ENCODE results near the gene PRKN. TPM values are rescaled to one million over a fixed set of nuclear protein-coding genes. Genes with fewer than 3 reads are reported as not detected.

Gene PRKN
- total and polyA plus RNA-seq, 2 experiments from 2014 or later, result 2.3 to 3.9 TPM

DNA sequence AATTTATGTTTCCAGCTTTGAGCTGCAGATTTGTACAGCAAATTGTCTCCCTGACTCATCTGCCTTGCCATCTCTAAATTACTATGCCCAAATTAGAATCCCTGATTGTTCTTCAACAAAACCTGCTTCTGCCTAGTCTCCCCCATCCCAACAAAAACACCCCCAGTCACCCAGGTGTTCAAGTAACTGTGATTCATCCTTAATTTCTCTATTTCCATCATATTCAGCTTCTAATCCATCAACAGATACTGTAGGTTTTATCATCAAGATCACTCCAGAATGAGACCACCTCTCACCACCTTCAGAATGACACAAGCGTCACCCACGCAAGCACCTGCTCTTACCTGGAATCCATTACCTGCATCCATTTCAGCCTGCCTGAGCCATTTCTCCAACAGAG lies 498.5 kb downstream of the PRKN start:
- Histone ChIP-seq H3K4me1 (ENCODE audit: insufficient read depth) (no peaks in the 10 kb centered on the region), H3K9me2 (replicated peaks; ENCODE audit: insufficient read depth) (no peaks in the 10 kb centered on the region), H4K20me1 (ENCODE audit: insufficient read depth, poor library complexity, severe bottlenecking) (no peaks in the 10 kb centered on the region), H3K9me3 (ENCODE audit: low read depth) (no peaks in the 10 kb centered on the region), H3K27ac (no peak overlapping the region), H3K27me3 (no peaks in the 10 kb centered on the region), H3K36me3 (replicated peaks; ENCODE audit: insufficient read depth, low read depth) (no peaks in the 10 kb centered on the region), H2AFZ (no peak overlapping the region), H3K79me2 (no peaks in the 10 kb centered on the region), H3K4me2 (no peak overlapping the region), H3K4me3 (no peak overlapping the region)
- no peak for DNase-seq (ENCODE audit: low spot score)
- WGBS (ENCODE audit: low lambda C conversion rate, missing lambda C conversion rate), result 96% methylated on average over 2 of the region's 2 CpGs
- TF ChIP-seq EZH2phosphoT487 (IDR thresholded peaks at IDR 0.05; ENCODE audit: low read depth, severe bottlenecking, unreplicated experiment) (no peak), EZH2 (IDR thresholded peaks at IDR 0.05; ENCODE audit: borderline replicate concordance) (no peak)
- TF ChIP-seq, protein P1, sequence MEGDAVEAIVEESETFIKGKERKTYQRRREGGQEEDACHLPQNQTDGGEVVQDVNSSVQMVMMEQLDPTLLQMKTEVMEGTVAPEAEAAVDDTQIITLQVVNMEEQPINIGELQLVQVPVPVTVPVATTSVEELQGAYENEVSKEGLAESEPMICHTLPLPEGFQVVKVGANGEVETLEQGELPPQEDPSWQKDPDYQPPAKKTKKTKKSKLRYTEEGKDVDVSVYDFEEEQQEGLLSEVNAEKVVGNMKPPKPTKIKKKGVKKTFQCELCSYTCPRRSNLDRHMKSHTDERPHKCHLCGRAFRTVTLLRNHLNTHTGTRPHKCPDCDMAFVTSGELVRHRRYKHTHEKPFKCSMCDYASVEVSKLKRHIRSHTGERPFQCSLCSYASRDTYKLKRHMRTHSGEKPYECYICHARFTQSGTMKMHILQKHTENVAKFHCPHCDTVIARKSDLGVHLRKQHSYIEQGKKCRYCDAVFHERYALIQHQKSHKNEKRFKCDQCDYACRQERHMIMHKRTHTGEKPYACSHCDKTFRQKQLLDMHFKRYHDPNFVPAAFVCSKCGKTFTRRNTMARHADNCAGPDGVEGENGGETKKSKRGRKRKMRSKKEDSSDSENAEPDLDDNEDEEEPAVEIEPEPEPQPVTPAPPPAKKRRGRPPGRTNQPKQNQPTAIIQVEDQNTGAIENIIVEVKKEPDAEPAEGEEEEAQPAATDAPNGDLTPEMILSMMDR (IDR thresholded peaks at IDR 0.05; ENCODE audit: poor library complexity), result no peak

DNA sequence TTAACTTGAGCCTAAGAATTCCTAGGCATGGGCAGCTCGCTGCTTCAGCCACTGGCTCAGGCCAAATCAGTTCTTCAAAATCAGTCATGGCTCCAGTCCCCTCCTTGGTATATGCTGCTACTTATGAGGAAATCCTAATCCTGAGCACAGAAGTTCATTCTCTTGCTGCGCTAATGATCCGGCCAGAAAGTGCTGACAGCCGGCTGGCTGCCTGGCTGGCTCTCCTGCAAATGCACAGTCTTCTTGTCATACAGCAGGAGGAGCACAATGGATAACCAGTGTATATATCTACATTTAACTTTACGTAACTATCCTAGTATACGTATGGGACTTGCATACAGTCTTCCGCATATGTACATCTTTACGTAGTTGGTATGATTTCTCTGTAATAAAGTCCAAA lies 500.8 kb downstream of the PRKN start:
- Histone ChIP-seq H3K79me2 (no peaks in the 10 kb centered on the region), H2AFZ (no peak overlapping the region), H3K4me1 (ENCODE audit: insufficient read depth) (no peaks in the 10 kb centered on the region), H4K20me1 (ENCODE audit: insufficient read depth, poor library complexity, severe bottlenecking) (no peaks in the 10 kb centered on the region), H3K9me2 (replicated peaks; ENCODE audit: insufficient read depth) (no peaks in the 10 kb centered on the region), H3K27me3 (no peaks in the 10 kb centered on the region), H3K27ac (no peak overlapping the region), H3K4me2 (no peak overlapping the region), H3K9me3 (ENCODE audit: low read depth) (no peaks in the 10 kb centered on the region), H3K36me3 (replicated peaks; ENCODE audit: insufficient read depth, low read depth) (no peaks in the 10 kb centered on the region), H3K4me3 (no peak overlapping the region)
- no peak for DNase-seq (ENCODE audit: low spot score)
- WGBS (ENCODE audit: low lambda C conversion rate, missing lambda C conversion rate), result 95% methylated on average over 8 of the region's 8 CpGs
- no peak for TF ChIP-seq EZH2phosphoT487 (IDR thresholded peaks at IDR 0.05; ENCODE audit: low read depth, severe bottlenecking, unreplicated experiment)

- Histone ChIP-seq H3K27ac (no peak overlapping the region), H3K4me2 (no peak overlapping the region), H3K4me3 (no peak overlapping the region), H3K9me3 (ENCODE audit: low read depth) (no peaks in the 10 kb centered on the region), H2AFZ (no peak overlapping the region), H3K79me2 (no peaks in the 10 kb centered on the region), H3K4me1 (ENCODE audit: insufficient read depth) (no peaks in the 10 kb centered on the region), H3K36me3 (replicated peaks; ENCODE audit: insufficient read depth, low read depth) (no peaks in the 10 kb centered on the region), H4K20me1 (ENCODE audit: insufficient read depth, poor library complexity, severe bottlenecking) (no peaks in the 10 kb centered on the region), H3K9me2 (replicated peaks; ENCODE audit: insufficient read depth) (no peaks in the 10 kb centered on the region), H3K27me3 (no peaks in the 10 kb centered on the region)
- TF ChIP-seq, protein P1 (IDR thresholded peaks at IDR 0.05; ENCODE audit: poor library complexity), result no peak
- TF ChIP-seq EZH2 (IDR thresholded peaks at IDR 0.05; ENCODE audit: borderline replicate concordance), result no peak
- TF ChIP-seq EZH2phosphoT487 (IDR thresholded peaks at IDR 0.05; ENCODE audit: low read depth, severe bottlenecking, unreplicated experiment), result no peak
- DNase-seq (ENCODE audit: low spot score), result no peak
- 96% methylated on average over 5 of the region's 5 CpGs for WGBS (ENCODE audit: low lambda C conversion rate, missing lambda C conversion rate)
Measured at GRCh38 chr6:162222521-162222920, 505.0 kb downstream of the PRKN start.

DNA sequence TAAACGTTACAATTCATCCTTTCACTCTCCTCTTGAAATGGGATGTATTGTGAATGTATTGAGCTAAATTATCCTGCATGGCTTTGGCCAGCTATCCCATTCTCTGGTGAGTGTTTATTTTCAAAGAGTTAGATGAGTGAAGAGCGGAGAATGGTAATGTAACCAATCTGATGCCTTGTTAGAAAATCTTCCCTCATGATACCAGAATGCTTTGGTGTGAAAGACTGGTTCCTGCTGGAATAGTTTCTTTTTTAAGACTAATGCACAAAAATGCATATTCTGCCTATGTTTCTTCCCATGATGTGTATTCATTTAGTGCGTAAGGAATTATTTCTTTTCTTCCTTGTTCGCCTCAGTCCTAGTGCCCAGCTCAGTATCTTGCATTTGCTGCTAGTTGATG lies 506.7 kb downstream of the PRKN start:
- Histone ChIP-seq H3K4me2 (no peak overlapping the region), H3K9me3 (ENCODE audit: low read depth) (no peaks in the 10 kb centered on the region), H3K27ac (no peak overlapping the region), H4K20me1 (ENCODE audit: insufficient read depth, poor library complexity, severe bottlenecking) (no peaks in the 10 kb centered on the region), H3K4me3 (no peak overlapping the region), H3K79me2 (no peaks in the 10 kb centered on the region), H3K4me1 (ENCODE audit: insufficient read depth) (no peaks in the 10 kb centered on the region), H2AFZ (no peak overlapping the region), H3K36me3 (replicated peaks; ENCODE audit: insufficient read depth, low read depth) (no peaks in the 10 kb centered on the region), H3K27me3 (no peaks in the 10 kb centered on the region), H3K9me2 (replicated peaks; ENCODE audit: insufficient read depth) (no peaks in the 10 kb centered on the region)
- TF ChIP-seq EZH2 (IDR thresholded peaks at IDR 0.05; ENCODE audit: borderline replicate concordance) (no peak), EZH2phosphoT487 (IDR thresholded peaks at IDR 0.05; ENCODE audit: low read depth, severe bottlenecking, unreplicated experiment) (no peak)
- TF ChIP-seq, protein P1 (IDR thresholded peaks at IDR 0.05; ENCODE audit: poor library complexity), result no peak
- no peak for DNase-seq (ENCODE audit: low spot score)
- WGBS (ENCODE audit: low lambda C conversion rate, missing lambda C conversion rate), result 94% methylated on average over 4 of the region's 4 CpGs
